Muscle of leg (tissue), 11 donors: ENCODE measurements around the gene SLF2. TPM values are rescaled to one million over a fixed set of nuclear protein-coding genes. Genes with fewer than 3 reads are reported as not detected.

ENCODE experiments used
- DNase-seq: peaks from one replicate; pipeline ENCODE4 v3.0.0; 2013
- H3K27ac ChIP-seq: one replicate; pipeline ENCODE4 v1.5.1; 2013; ENCODE audit warnings: mild to moderate bottlenecking, low read length, control low read depth
- H3K27me3 ChIP-seq: one replicate; pipeline ENCODE4 v1.6.1; 2013; ENCODE audit warnings: low read length; ENCODE audit not compliant: control insufficient read depth, insufficient read depth
- H3K36me3 ChIP-seq: one replicate; pipeline ENCODE4 v1.6.1; 2013; ENCODE audit warnings: low read length; ENCODE audit not compliant: control insufficient read depth, insufficient read depth
- H3K4me1 ChIP-seq: one replicate; pipeline ENCODE4 v1.6.1; 2013; ENCODE audit warnings: low read length; ENCODE audit not compliant: control insufficient read depth, insufficient read depth
- H3K4me3 ChIP-seq: one replicate; pipeline ENCODE4 v1.5.1; 2013; ENCODE audit warnings: low read length, control low read depth
- H3K9me3 ChIP-seq: replicated peaks from 2 replicates; pipeline ENCODE4 v1.6.1; 2013; ENCODE audit warnings: low read depth, low read length; ENCODE audit not compliant: control insufficient read depth
- WGBS: methylation state at CpG from one replicate; pipeline ENCODE4 v1.1.5; 2013; ENCODE audit warnings: missing lambda C conversion rate; ENCODE audit not compliant: insufficient coverage; 5-methylcytosine and 5-hydroxymethylcytosine counted together
- polyA plus RNA-seq, 8 donors: library from polyadenylated mRNA; unstranded; fragments of 120-200 nt; gene quantifications; one replicate each; pipeline versions ENCODE4 v1.2.1 to v1.2.3, GENCODE V29; 2013; ENCODE audit warnings: inconsistent platforms in 1 of 8, low replicate concordance in 1 of 8; ENCODE audit not compliant: insufficient read length in 8 of 8, insufficient read depth in 1 of 8
- total RNA-seq: library from RNA; stranded (reverse); fragments of 120-200 nt; gene quantifications from one replicate; pipeline ENCODE4 v1.2.4, GENCODE V29; 2013

Gene SLF2
- total and polyA plus RNA-seq, 9 donors = 59.1 to 113 (median 81.4) TPM

GRCh38 chr10:101014230-101014884 is 101.6 kb downstream of the SLF2 start:
- H3K36me3 ChIP-seq = no peaks in the 10 kb centered on the region
- WGBS = 0% methylated on average over 6 of the region's 11 CpGs
- peak; percentile 74 for DNase-seq
- H3K4me3 ChIP-seq = no peak overlapping the region
- no peak overlapping the region for H3K27ac ChIP-seq
- H3K9me3 ChIP-seq = no peaks in the 10 kb centered on the region
- peaks cover 27% of the 10 kb centered on the region for H3K27me3 ChIP-seq
- H3K4me1 ChIP-seq = peaks cover 41% of the 10 kb centered on the region

Other genes starting within 250 kb of the SLF2 start
- gene PAX2, start 167.4 kb upstream of the SLF2 start, total RNA-seq = not detected
- under 1 TPM in 1 of 8 donors, not detected in 7; 0.05 TPM for gene PAX2, start 167.4 kb upstream of the SLF2 start, polyA plus RNA-seq
- 1.2 TPM for gene SEMA4G, start 56.5 kb downstream of the SLF2 start, total RNA-seq
- 10 to 100 TPM in 3 of 8 donors, 1 to 10 TPM in 5; 4.8 to 12.9 (median 7.3) TPM for gene SEMA4G, start 56.5 kb downstream of the SLF2 start, polyA plus RNA-seq
- gene MRPL43, start 74.5 kb downstream of the SLF2 start, total RNA-seq = 61.0 TPM
- 10 to 100 TPM; 63.4 to 94.4 (median 69.4) TPM for gene MRPL43, start 74.5 kb downstream of the SLF2 start, polyA plus RNA-seq
- 5.9 TPM for gene TWNK, start 74.6 kb downstream of the SLF2 start, total RNA-seq
- gene TWNK, start 74.6 kb downstream of the SLF2 start, polyA plus RNA-seq = 10 to 100 TPM in 3 of 8 donors, 1 to 10 TPM in 5; 8.1 to 12.0 (median 9.6) TPM
- gene LZTS2, start 86.8 kb downstream of the SLF2 start, total RNA-seq = 35.6 TPM
- 10 to 100 TPM; 55.0 to 72.0 (median 63.2) TPM for gene LZTS2, start 86.8 kb downstream of the SLF2 start, polyA plus RNA-seq
- 1.2 TPM for gene PDZD7, start 118.2 kb downstream of the SLF2 start, total RNA-seq
- gene PDZD7, start 118.2 kb downstream of the SLF2 start, polyA plus RNA-seq = 1 to 10 TPM in 5 of 8 donors, under 1 TPM in 3; 0.41 to 6.1 (median 1.4) TPM
- gene SFXN3, start 118.3 kb downstream of the SLF2 start, total RNA-seq = 27.8 TPM
- gene SFXN3, start 118.3 kb downstream of the SLF2 start, polyA plus RNA-seq = 10 to 100 TPM; 18.8 to 37.2 (median 22.1) TPM
- gene KAZALD1, start 149.0 kb downstream of the SLF2 start, total RNA-seq = 60.2 TPM
- gene KAZALD1, start 149.0 kb downstream of the SLF2 start, polyA plus RNA-seq = 10 to 100 TPM; 22.3 to 63.9 (median 36.6) TPM
- not detected for gene TLX1, start 218.3 kb downstream of the SLF2 start, total RNA-seq
- gene TLX1, start 218.3 kb downstream of the SLF2 start, polyA plus RNA-seq = not detected